Ishikawa (cell line): ENCODE results near the gene SULT4A1.

ENCODE experiments used
- CEBPB ChIP-seq: IDR thresholded peaks from 2 replicates; pipeline ENCODE4 v1.6.1; 2012
- CREB1 ChIP-seq: IDR thresholded peaks from 2 replicates; pipeline ENCODE4 v1.6.1; 2012; ENCODE audit warnings: low read depth
- EGR1 ChIP-seq: IDR thresholded peaks from 2 replicates; pipeline ENCODE4 v1.6.1; 2012
- EP300 ChIP-seq: IDR thresholded peaks from 2 replicates; pipeline ENCODE4 v1.6.1; 2012; ENCODE audit warnings: borderline replicate concordance
- RAD21 ChIP-seq: IDR thresholded peaks from 2 replicates; pipeline ENCODE4 v1.6.1; 2012; ENCODE audit warnings: low read depth
- TAF1 ChIP-seq: IDR thresholded peaks from 2 replicates; pipeline ENCODE4 v1.6.1; 2012; ENCODE audit warnings: low read depth, mild to moderate bottlenecking
- TEAD4 ChIP-seq: IDR thresholded peaks from 2 replicates; pipeline ENCODE4 v1.6.1; 2012
- YY1 ChIP-seq: IDR thresholded peaks from 2 replicates; pipeline ENCODE4 v1.6.1; 2012; ENCODE audit warnings: low read depth
- TF ChIP-seq, protein P1 (sequence below): IDR thresholded peaks from 2 replicates; pipeline ENCODE4 v1.6.1; 2012; ENCODE audit warnings: low read depth, mild to moderate bottlenecking
- TF ChIP-seq, protein P2 (sequence below): IDR thresholded peaks from 2 replicates; pipeline ENCODE4 v1.6.1; 2012
- TF ChIP-seq, protein P3 (sequence below): IDR thresholded peaks from 2 replicates; pipeline ENCODE4 v1.6.1; 2012

DNA sequence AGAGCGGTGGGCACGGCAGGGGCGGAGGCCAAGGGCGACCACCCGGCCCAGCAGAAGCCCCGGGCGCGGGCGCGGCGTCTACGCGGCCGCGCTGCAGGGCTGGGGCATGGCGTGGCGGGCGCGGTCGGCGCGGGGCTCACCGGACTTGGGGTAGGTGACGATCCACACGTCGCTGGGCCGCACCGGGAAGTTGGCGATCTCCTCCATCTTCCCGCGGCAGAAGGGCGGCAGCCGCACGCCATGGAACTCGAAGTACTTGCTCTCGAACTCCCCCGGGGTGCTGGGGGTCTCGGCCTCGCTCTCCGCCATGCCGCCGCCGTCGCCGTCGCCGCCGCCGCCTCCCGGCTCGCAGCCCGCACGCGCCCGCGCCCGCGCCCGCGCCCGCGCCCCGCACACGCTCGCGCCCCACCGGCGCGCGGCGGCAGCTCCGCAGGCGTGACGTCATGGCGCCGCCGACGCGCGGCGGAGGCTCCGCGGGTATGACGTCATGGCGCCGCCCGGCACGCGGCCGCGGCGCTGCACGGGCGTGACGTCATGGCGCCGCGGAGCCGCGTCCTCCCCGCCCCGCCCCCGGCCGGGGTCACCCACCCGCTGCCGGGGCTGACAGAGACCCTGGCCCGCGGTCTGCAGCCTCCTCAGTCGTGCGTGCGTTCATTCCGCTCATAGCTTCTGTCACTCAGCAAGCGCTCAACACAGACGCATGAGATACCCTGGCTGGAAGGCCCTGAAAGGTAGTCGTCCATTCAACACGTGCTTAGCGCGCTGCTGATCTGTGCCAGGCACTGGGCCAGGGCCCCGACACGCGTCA lies at the start of gene SULT4A1:
- TF ChIP-seq, protein P1, sequence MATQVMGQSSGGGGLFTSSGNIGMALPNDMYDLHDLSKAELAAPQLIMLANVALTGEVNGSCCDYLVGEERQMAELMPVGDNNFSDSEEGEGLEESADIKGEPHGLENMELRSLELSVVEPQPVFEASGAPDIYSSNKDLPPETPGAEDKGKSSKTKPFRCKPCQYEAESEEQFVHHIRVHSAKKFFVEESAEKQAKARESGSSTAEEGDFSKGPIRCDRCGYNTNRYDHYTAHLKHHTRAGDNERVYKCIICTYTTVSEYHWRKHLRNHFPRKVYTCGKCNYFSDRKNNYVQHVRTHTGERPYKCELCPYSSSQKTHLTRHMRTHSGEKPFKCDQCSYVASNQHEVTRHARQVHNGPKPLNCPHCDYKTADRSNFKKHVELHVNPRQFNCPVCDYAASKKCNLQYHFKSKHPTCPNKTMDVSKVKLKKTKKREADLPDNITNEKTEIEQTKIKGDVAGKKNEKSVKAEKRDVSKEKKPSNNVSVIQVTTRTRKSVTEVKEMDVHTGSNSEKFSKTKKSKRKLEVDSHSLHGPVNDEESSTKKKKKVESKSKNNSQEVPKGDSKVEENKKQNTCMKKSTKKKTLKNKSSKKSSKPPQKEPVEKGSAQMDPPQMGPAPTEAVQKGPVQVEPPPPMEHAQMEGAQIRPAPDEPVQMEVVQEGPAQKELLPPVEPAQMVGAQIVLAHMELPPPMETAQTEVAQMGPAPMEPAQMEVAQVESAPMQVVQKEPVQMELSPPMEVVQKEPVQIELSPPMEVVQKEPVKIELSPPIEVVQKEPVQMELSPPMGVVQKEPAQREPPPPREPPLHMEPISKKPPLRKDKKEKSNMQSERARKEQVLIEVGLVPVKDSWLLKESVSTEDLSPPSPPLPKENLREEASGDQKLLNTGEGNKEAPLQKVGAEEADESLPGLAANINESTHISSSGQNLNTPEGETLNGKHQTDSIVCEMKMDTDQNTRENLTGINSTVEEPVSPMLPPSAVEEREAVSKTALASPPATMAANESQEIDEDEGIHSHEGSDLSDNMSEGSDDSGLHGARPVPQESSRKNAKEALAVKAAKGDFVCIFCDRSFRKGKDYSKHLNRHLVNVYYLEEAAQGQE, result no peak
- TF ChIP-seq CEBPB (no peak), RAD21 (no peak), CREB1 (no peak), EP300 (no peak), YY1 (no peak), TAF1 (no peak), EGR1 (no peak), TEAD4 (no peak)
- TF ChIP-seq, protein P2, sequence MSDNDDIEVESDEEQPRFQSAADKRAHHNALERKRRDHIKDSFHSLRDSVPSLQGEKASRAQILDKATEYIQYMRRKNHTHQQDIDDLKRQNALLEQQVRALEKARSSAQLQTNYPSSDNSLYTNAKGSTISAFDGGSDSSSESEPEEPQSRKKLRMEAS, result 0 out of 2 replicates have a peak, but pooled peaks have one; percentile 19
- TF ChIP-seq, protein P3, sequence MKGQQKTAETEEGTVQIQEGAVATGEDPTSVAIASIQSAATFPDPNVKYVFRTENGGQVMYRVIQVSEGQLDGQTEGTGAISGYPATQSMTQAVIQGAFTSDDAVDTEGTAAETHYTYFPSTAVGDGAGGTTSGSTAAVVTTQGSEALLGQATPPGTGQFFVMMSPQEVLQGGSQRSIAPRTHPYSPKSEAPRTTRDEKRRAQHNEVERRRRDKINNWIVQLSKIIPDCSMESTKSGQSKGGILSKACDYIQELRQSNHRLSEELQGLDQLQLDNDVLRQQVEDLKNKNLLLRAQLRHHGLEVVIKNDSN, result no peak
